GM12878 (cell line): Measurements from ENCODE around the gene PRRC2B. TPM values are rescaled to one million over a fixed set of nuclear protein-coding genes. Genes with fewer than 3 reads are reported as not detected.

Source experiments
- ATAC-seq: fragments of 200-7000 bp; cut with Tn5 transposase; 3 replicates; pipeline ENCODE4 v1.9.1; 2020; ENCODE audit warnings: mild to moderate bottlenecking, moderate library complexity
- BruUV-seq: library from RNA; stranded (reverse); fragments of 400-500 nt; replicated peaks from 2 replicates; lab custom pipeline; 2021; lab: Mats Ljungman, UMichigan
- CTCF ChIA-PET: fragments of 300-600 bp; sonication (Branson Sonifier 250); formaldehyde crosslinking; extraction: SDS; loops from one replicate; lab custom pipeline; 2021; ENCODE audit warnings: inconsistent platforms; lab: Yijun Ruan, JAX
- POLR2A ChIA-PET: fragments of 350-600 bp; formaldehyde crosslinking; extraction: SDS; loops from one replicate; lab custom pipeline; 2021; ENCODE audit warnings: inconsistent platforms; lab: Charles Lee
- RAD21 ChIA-PET: fragments of 300-600 bp; sonication (Branson Sonifier 250); formaldehyde crosslinking; loops from one replicate; lab custom pipeline; 2023; ENCODE audit warnings: antibody characterized with exemption; ENCODE audit not compliant: unreplicated experiment; lab: Charles Lee
- SMC1A ChIA-PET: fragments of 300-600 bp; sonication (Branson Sonifier 250); formaldehyde crosslinking; loops from one replicate; lab custom pipeline; 2023; ENCODE audit not compliant: unreplicated experiment, uncharacterized antibody; lab: Charles Lee
- DNase-seq: peaks from one replicate; pipeline ENCODE4 v3.0.0-alpha.2; 2011; ENCODE audit warnings: low read depth, low spot score
- FAIRE-seq: peaks from 3 replicates; lab custom pipeline; 2011; peaks lifted over from hg19 to GRCh38; lab: Jason Lieb, UNC
- H2AFZ ChIP-seq: 2 replicates; pipeline ENCODE4 v1.6.0; 2011; ENCODE audit warnings: low read depth, low read length, control low read depth; ENCODE audit not compliant: control insufficient read depth
- H3K27ac ChIP-seq: 2 replicates; pipeline ENCODE4 v1.5.1; 2011; ENCODE audit warnings: control low read depth; ENCODE audit not compliant: control insufficient read depth, insufficient read depth
- H3K27me3 ChIP-seq, 2 experiments: replicated peaks in 1 of 2; 2 replicates each; pipeline versions ENCODE4 v1.6.0 to v1.6.1; 2011; ENCODE audit warnings: low read length in 1 of 2; ENCODE audit not compliant: control insufficient read depth in 2 of 2, insufficient read depth in 2 of 2
- H3K36me3 ChIP-seq, 2 experiments: 2 replicates each; pipeline ENCODE4 v1.5.1; 2011; ENCODE audit warnings: low read length in 1 of 2; ENCODE audit not compliant: control insufficient read depth in 2 of 2, insufficient read depth in 2 of 2
- H3K4me1 ChIP-seq: 2 replicates; pipeline ENCODE4 v1.6.1; 2011; ENCODE audit warnings: mild to moderate bottlenecking, low read length, moderate library complexity, mixed read lengths; ENCODE audit not compliant: control insufficient read depth, insufficient read depth
- H3K4me2 ChIP-seq: 2 replicates; pipeline ENCODE4 v1.6.0; 2011; ENCODE audit warnings: control low read depth; ENCODE audit not compliant: control insufficient read depth, insufficient read depth
- H3K4me3 ChIP-seq: fragments of 200-600 bp; sonication (generic); 2 replicates; pipeline ENCODE4 v1.5.1; 2016
- H3K79me2 ChIP-seq: 2 replicates; pipeline ENCODE4 v1.6.0; 2011; ENCODE audit warnings: low read length; ENCODE audit not compliant: control insufficient read depth, insufficient read depth
- H3K9ac ChIP-seq: 2 replicates; pipeline ENCODE4 v1.8.0; 2011; ENCODE audit warnings: low read length, control low read depth, mixed read lengths; ENCODE audit not compliant: control insufficient read depth, insufficient read depth
- H3K9me3 ChIP-seq: replicated peaks from 3 replicates; pipeline ENCODE4 v1.5.1; 2011; ENCODE audit warnings: mild to moderate bottlenecking, low read length; ENCODE audit not compliant: control insufficient read depth, insufficient read depth
- H4K20me1 ChIP-seq: 2 replicates; pipeline ENCODE4 v1.6.0; 2011; ENCODE audit not compliant: control insufficient read depth, insufficient read depth
- CBX3 ChIP-seq: fragments of 200-600 bp; sonication (generic); IDR thresholded peaks from 2 replicates; pipeline ENCODE4 v1.6.1; 2016; ENCODE audit warnings: low read depth, borderline replicate concordance
- CREM ChIP-seq: IDR thresholded peaks from 2 replicates; pipeline ENCODE4 v1.6.1; 2014; ENCODE audit warnings: antibody characterized with exemption, low read depth
- FOS ChIP-seq: IDR thresholded peaks from 3 replicates; pipeline ENCODE4 v1.6.1; 2011; ENCODE audit warnings: borderline replicate concordance; ENCODE audit not compliant: insufficient read length; ENCODE audit errors: extremely low read depth
- FOXM1 ChIP-seq: IDR thresholded peaks from 2 replicates; pipeline ENCODE4 v1.6.1; 2012; ENCODE audit warnings: low read depth, mild to moderate bottlenecking, inconsistent platforms, low read length, moderate library complexity
- IKZF1 ChIP-seq: fragments of 450-650 bp; conservative IDR thresholded peaks from 2 replicates; pipeline ENCODE4 v1.6.1; 2017; ENCODE audit warnings: antibody characterized with exemption, mild to moderate bottlenecking
- MAX ChIP-seq: IDR thresholded peaks from 2 replicates; pipeline ENCODE4 v1.6.1; 2012; ENCODE audit warnings: low read depth, low read length, improper control_type of control experiment
- REST ChIP-seq: IDR thresholded peaks from 2 replicates; pipeline ENCODE4 v1.6.1; 2012; ENCODE audit warnings: mild to moderate bottlenecking, low read depth, low read length
- RUNX3 ChIP-seq: IDR thresholded peaks from 2 replicates; pipeline ENCODE4 v1.6.1; 2012; ENCODE audit warnings: low read length, inconsistent platforms
- SREBF2 ChIP-seq: IDR thresholded peaks from 2 replicates; pipeline ENCODE4 v1.6.1; 2012; ENCODE audit warnings: mild to moderate bottlenecking, low read length
- ZBTB40 ChIP-seq: fragments of 450-650 bp; IDR thresholded peaks from 2 replicates; pipeline ENCODE4 v1.6.1; 2016; ENCODE audit warnings: mild to moderate bottlenecking, moderate library complexity, borderline replicate concordance
- ZSCAN29 ChIP-seq: fragments of 450-650 bp; IDR thresholded peaks from 2 replicates; pipeline ENCODE4 v1.6.1; 2017; ENCODE audit warnings: mild to moderate bottlenecking, moderate library complexity
- WGBS: methylation state at CpG from one replicate; pipeline ENCODE4 v1.1.6; 2016; ENCODE audit warnings: low lambda C conversion rate; ENCODE audit not compliant: insufficient replicate concordance, insufficient coverage; ENCODE audit errors: missing lambda C conversion rate; 5-methylcytosine and 5-hydroxymethylcytosine counted together
- in situ Hi-C: fragments of 300-500 bp; cut with MboI; formaldehyde crosslinking; loops from 9 replicates; pipeline ENCODE4 v1.14.3; 2018; ENCODE audit warnings: mixed read lengths
- intact Hi-C: fragments of 100-400 bp; cut with micrococcal nuclease; formaldehyde crosslinking; loops from one replicate; pipeline ENCODE4 v1.14.2; 2022; ENCODE audit not compliant: unreplicated experiment
- polyA plus RNA-seq, 11 experiments: library from polyadenylated mRNA; depleted of rRNA in 4 of 11; unstranded in 6 of 11; stranded (reverse) in 5 of 11; fragments of >200 nt; fragmentation: Nextera tagmentation in 4 of 11; fragmentation: Illumina TruSeq in 1 of 11; extraction: Ambion mirVana in 4 of 11; extraction: Trizol in 1 of 11; gene quantifications; 1 replicate in 1 of 11; 2 replicates in 10 of 11; pipeline versions ENCODE4 v1.2.1 to v1.2.3, GENCODE V29; 2011 to 2016; ENCODE audit warnings: inconsistent platforms in 2 of 11, missing spikeins in 2 of 11, low read depth in 1 of 11
- total RNA-seq, 4 experiments: library from RNA; depleted of rRNA in 3 of 4; stranded (reverse); fragments of >200 nt in 3 of 4; fragmentation: Illumina TruSeq in 1 of 4; extraction: Trizol in 1 of 4; gene quantifications; 2 replicates each; pipeline versions ENCODE4 v1.2.1 to v1.2.3, GENCODE V29; 2013 to 2021

Gene PRRC2B
- total and polyA plus RNA-seq, 10 of the 15 experiments (the other 5 are each of a cell fraction or from before 2014, with no cell fraction given): 0.84 to 155 (median 28.7) TPM

GRCh38 chr9:131529597-131530545, 136.0 kb downstream of the PRRC2B start:
- ATAC-seq (no peak; the same call in 2 of the 3 replicates), DNase-seq (no peak), FAIRE-seq (no peak)
- Histone ChIP-seq H3K4me1 (peaks cover 4% of the 10 kb centered on the region), H3K36me3 (peaks cover 3 to 5% of the 10 kb centered on the region in 2 experiments; a peak in 3 of 4 replicates), H3K4me2 (peak overlapping the region; percentile 68), H3K27ac (peak overlapping the region; percentile 65), H3K9me3 (no peaks in the 10 kb centered on the region), H3K9ac (peak overlapping the region; percentile 83), H2AFZ (no peak overlapping the region; the same call in 1 of the 2 replicates), H3K27me3 (no peaks in the 10 kb centered on the region), H3K79me2 (peaks cover 11% of the 10 kb centered on the region), H4K20me1 (no peaks in the 10 kb centered on the region), H3K4me3 (peak overlapping the region; percentile 81)
- CTCF ChIA-PET: no interaction called here
- intact Hi-C loops: loop anchor here (2.0 to 10.0 kb wide), 2 partner anchors 27 to 215 kb away; partner anchors contain the start of genes POMT1 and RAPGEF1
- RAD21 ChIA-PET: no interaction called here
- POLR2A ChIA-PET: no interaction called here
- TF ChIP-seq ZSCAN29 (no peak), CBX3 (no peak), ZBTB40 (no peak), RUNX3 (no peak), MAX (no peak), SREBF2 (no peak), REST (no peak), IKZF1 (no peak), FOS (no peak), CREM (no peak), FOXM1 (no peak)
- TSS peak; percentile 49 for BruUV-seq
- SMC1A ChIA-PET: no interaction called here
- in situ Hi-C loops: no loop called here
- WGBS: 76% methylated on average over 24 of the region's 24 CpGs
